Nephron progenitor cell (in vitro differentiated cells): Measurements from ENCODE around the gene GPC5.

Source experiments
- DNase-seq: peaks from one replicate; pipeline ENCODE4 v3.0.0; 2021
- H3K27ac Mint-ChIP-seq: 2 replicates; pipeline ENCODE4 v1.8.0; 2021; ENCODE audit warnings: mild to moderate bottlenecking, moderate library complexity, mixed read lengths
- H3K27me3 Mint-ChIP-seq: 2 replicates; pipeline ENCODE4 v1.8.0; 2021; ENCODE audit warnings: mild to moderate bottlenecking, low read depth, mixed read lengths; ENCODE audit not compliant: poor library complexity
- H3K36me3 Mint-ChIP-seq: 2 replicates; pipeline ENCODE4 v1.8.0; 2021; ENCODE audit warnings: low read depth, mixed read lengths
- H3K4me1 Mint-ChIP-seq: 2 replicates; pipeline ENCODE4 v1.8.0; 2021; ENCODE audit warnings: mixed read lengths
- H3K4me3 Mint-ChIP-seq: 2 replicates; pipeline ENCODE4 v1.8.0; 2021; ENCODE audit warnings: mild to moderate bottlenecking, moderate library complexity, mixed read lengths
- H3K9me3 Mint-ChIP-seq: 2 replicates; pipeline ENCODE4 v1.8.0; 2021; ENCODE audit warnings: mild to moderate bottlenecking, moderate library complexity, mixed read lengths
- TF ChIP-seq, protein P1 (sequence below): fragments of 200-600 bp; sonication (generic); IDR thresholded peaks from 2 replicates; pipeline ENCODE4 v1.5.0; 2021; ENCODE audit warnings: antibody characterized with exemption

GPC5 gene

DNA sequence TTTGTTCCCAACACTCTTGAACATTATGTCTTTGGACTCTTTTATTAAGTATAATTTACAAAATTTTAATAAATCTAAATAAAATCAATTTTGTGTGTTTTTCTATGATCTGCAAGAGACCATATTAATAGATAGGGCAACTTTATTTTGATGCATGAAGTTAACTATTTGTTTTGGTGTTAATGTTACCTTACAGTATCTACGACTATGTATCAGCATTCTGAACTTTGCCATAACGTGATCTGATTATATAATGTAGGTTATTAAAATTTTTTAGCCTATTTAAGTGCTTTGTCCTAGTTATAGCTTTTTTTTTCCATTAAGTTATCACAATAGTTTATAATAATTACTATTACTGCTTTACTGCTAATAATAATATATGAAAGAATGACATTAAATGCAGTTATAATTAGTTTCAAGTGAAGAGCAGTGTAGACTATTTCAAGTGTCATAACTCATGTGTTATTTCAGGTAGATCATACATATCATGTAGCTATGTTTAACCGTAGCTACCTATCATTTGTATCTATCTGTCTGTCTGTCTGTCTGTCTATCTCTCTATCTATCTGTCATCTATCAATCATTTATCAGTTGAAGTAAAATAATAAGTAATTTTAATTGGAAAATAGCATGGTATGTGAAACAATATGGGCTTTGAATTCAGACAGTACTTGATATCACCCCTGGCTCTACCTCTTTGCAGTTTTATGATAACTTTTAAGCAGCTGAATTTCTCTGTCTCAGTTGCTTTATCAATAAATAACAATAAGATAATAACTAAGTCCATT lies 229.7 kb downstream of the GPC5 start:
- H3K36me3 Mint-ChIP-seq = no peaks in the 10 kb centered on the region
- H3K9me3 Mint-ChIP-seq = no peaks in the 10 kb centered on the region
- no peaks in the 10 kb centered on the region for H3K27me3 Mint-ChIP-seq
- TF ChIP-seq, protein P1, sequence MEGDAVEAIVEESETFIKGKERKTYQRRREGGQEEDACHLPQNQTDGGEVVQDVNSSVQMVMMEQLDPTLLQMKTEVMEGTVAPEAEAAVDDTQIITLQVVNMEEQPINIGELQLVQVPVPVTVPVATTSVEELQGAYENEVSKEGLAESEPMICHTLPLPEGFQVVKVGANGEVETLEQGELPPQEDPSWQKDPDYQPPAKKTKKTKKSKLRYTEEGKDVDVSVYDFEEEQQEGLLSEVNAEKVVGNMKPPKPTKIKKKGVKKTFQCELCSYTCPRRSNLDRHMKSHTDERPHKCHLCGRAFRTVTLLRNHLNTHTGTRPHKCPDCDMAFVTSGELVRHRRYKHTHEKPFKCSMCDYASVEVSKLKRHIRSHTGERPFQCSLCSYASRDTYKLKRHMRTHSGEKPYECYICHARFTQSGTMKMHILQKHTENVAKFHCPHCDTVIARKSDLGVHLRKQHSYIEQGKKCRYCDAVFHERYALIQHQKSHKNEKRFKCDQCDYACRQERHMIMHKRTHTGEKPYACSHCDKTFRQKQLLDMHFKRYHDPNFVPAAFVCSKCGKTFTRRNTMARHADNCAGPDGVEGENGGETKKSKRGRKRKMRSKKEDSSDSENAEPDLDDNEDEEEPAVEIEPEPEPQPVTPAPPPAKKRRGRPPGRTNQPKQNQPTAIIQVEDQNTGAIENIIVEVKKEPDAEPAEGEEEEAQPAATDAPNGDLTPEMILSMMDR = no peak
- no peak overlapping the region for H3K4me3 Mint-ChIP-seq
- no peak for DNase-seq
- no peaks in the 10 kb centered on the region for H3K4me1 Mint-ChIP-seq
- H3K27ac Mint-ChIP-seq = no peak overlapping the region

DNA sequence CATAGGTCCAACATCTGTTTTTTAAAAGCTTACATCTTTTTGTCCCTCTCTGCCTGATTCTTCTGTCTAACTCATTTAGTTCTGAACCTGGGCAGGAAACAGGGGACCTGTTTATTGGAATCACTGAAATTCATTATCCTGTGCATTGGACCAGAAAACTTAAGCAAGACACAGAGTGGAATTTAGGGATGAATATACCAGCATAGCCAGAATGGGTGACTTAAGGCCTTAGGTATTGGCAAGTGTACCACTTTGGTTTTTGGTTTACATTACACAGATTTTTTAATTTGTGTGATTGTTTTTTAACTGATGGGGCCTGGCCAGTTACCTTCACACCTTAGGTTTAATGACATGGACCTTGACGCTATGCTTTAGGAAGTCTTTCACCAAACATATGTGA lies 232.5 kb downstream of the GPC5 start:
- Mint-ChIP-seq H3K4me3 (no peak overlapping the region), H3K27ac (no peak overlapping the region), H3K4me1 (no peaks in the 10 kb centered on the region), H3K36me3 (no peaks in the 10 kb centered on the region), H3K9me3 (no peaks in the 10 kb centered on the region), H3K27me3 (no peaks in the 10 kb centered on the region)
- no peak for DNase-seq
- TF ChIP-seq, protein P1 = no peak

- Mint-ChIP-seq H3K36me3 (no peaks in the 10 kb centered on the region), H3K9me3 (no peaks in the 10 kb centered on the region), H3K27ac (no peak overlapping the region), H3K4me3 (no peak overlapping the region), H3K4me1 (no peaks in the 10 kb centered on the region), H3K27me3 (no peaks in the 10 kb centered on the region)
- DNase-seq = no peak
- TF ChIP-seq, protein P1 = no peak
These were observed 233.7 kb downstream of the GPC5 start for GRCh38 chr13:91632086-91632485.

GRCh38 chr13:91639330-91639729 lies 240.9 kb downstream of the GPC5 start:
- Mint-ChIP-seq H3K27me3 (no peaks in the 10 kb centered on the region), H3K27ac (no peak overlapping the region), H3K4me1 (no peaks in the 10 kb centered on the region), H3K4me3 (no peak overlapping the region), H3K9me3 (no peaks in the 10 kb centered on the region), H3K36me3 (no peaks in the 10 kb centered on the region)
- TF ChIP-seq, protein P1 = no peak
- DNase-seq = no peak

DNA sequence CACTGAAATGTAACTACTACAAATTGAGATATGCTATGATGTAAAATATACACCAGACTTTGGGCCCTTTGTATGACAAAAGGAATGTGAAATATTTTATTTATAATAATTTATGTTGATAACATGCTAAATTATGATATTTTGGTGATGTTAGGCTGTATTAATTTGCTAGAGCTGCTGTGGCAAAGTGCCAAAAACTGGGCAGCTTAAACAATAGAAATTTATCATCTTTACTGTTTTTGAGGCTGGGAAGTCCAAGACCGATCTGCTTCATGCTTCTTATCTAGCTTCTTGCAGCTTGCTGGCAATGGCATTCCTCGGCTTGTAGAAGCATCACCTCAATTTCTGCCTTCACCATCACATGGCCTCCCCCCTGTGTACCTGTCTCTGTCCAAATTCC lies 245.0 kb downstream of the GPC5 start:
- H3K9me3 Mint-ChIP-seq = no peaks in the 10 kb centered on the region
- TF ChIP-seq, protein P1 = no peak
- no peak overlapping the region for H3K4me3 Mint-ChIP-seq
- no peak overlapping the region for H3K27ac Mint-ChIP-seq
- no peak for DNase-seq
- no peaks in the 10 kb centered on the region for H3K27me3 Mint-ChIP-seq
- no peaks in the 10 kb centered on the region for H3K4me1 Mint-ChIP-seq
- no peaks in the 10 kb centered on the region for H3K36me3 Mint-ChIP-seq

DNA sequence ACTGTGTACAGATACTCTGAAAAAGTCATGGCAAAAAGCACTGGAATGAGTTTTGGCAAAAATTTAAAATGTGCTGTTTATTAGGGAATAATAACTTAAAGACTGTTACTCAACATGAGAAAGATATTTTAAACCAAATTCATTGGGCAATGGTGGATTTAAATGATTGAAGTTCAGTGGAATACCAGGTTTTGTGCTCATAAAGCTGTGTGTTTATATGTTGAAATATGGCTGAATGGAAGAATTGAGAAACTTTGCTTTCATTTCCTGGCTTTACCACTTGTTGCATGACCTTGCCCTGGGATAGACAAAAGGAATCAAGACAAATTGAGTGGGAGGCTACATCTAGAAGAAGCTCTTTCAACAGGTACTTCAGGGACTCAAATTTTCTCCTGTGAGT lies 246.4 kb downstream of the GPC5 start:
- Mint-ChIP-seq H3K4me1 (no peaks in the 10 kb centered on the region), H3K9me3 (no peaks in the 10 kb centered on the region), H3K27ac (no peak overlapping the region), H3K4me3 (no peak overlapping the region), H3K36me3 (no peaks in the 10 kb centered on the region), H3K27me3 (no peaks in the 10 kb centered on the region)
- no peak for DNase-seq
- TF ChIP-seq, protein P1 = no peak
